Measurements from ENCODE around the gene RPS25.

Gene RPS25

DNA sequence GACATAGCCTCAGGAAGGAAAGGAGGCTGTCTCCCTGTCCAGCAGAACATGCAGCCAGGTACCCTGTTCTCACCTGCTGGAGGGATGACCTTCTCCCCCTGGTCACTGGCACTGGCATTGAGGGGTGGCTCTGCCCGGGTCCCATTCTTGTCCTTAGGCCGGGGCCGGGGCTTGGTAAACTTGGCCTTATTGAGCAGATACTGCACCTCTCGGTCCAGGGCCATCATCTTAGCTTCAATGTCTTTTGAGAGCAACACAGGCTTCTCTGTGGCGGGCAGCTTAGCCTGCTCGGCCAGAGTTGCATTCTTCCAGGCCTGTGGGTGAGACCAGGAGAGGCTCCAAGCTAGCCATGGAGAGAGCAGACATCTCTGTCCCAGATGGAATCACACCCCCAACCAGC, 28.3 kb upstream of the RPS25 start:
- H2AK5ac ChIP-seq (ENCODE audit: low read depth, low read length) = no peak overlapping the region
- no peak overlapping the region for H3K18ac ChIP-seq (ENCODE audit: low read length)
- no peak for DNase-seq (ENCODE audit: low spot score)
- H3K27me3 ChIP-seq (ENCODE audit: control insufficient read depth in 3 of 3, insufficient read depth in 3 of 3, low read depth in 1 of 3, low read length in 3 of 3) = no peaks in the 10 kb centered on the region
- peaks cover 3% of the 10 kb centered on the region for H3K79me1 ChIP-seq (ENCODE audit: low read depth, low read length)
- H4K8ac ChIP-seq (ENCODE audit: low read depth, low read length) = no peak overlapping the region
- H2BK12ac ChIP-seq (ENCODE audit: low read length) = no peak overlapping the region
- no peak overlapping the region for H2BK120ac ChIP-seq (ENCODE audit: low read depth, low read length)
- H3K4me3 ChIP-seq (ENCODE audit: low read length in 2 of 2) = peak overlapping the region in 1 of 2 donors; percentile 19
- no peak overlapping the region for H3K27ac ChIP-seq (replicated peaks; ENCODE audit: low read length)
- H4K91ac ChIP-seq (ENCODE audit: low read depth, low read length, poor library complexity) = no peak overlapping the region
- no peak overlapping the region for H3K23ac ChIP-seq (ENCODE audit: low read depth, low read length, poor library complexity)
- no peaks in the 10 kb centered on the region for H3K9me3 ChIP-seq (replicated peaks in 1 of 2; ENCODE audit: control insufficient read depth in 2 of 2, insufficient read depth in 1 of 2, low read depth in 1 of 2, low read length in 2 of 2)
- no peak overlapping the region for H3K9ac ChIP-seq (ENCODE audit: low read depth, low read length, poor library complexity)
- no peak overlapping the region for H2BK5ac ChIP-seq (ENCODE audit: low read length)
- peak overlapping the region; percentile 15 for H3K14ac ChIP-seq (ENCODE audit: low read length)
- H2BK15ac ChIP-seq (ENCODE audit: low read length) = no peak overlapping the region
- H2AFZ ChIP-seq (ENCODE audit: low read length) = no peak overlapping the region
- peaks cover 53 to 72% of the 10 kb centered on the region in 2 donors for H3K36me3 ChIP-seq (replicated peaks in 1 of 2; ENCODE audit: control insufficient read depth in 2 of 2, insufficient read depth in 2 of 2, low read length in 2 of 2)
- WGBS, 2 donors (ENCODE audit: extremely low coverage in 2 of 2, insufficient read length in 2 of 2, insufficient replicate concordance in 1 of 2) = no CpG with 5 or more reads among the region's 6 CpGs
- H3K4ac ChIP-seq (ENCODE audit: low read length) = no peak overlapping the region
- H3K4me1 ChIP-seq (ENCODE audit: control insufficient read depth in 2 of 2, insufficient read depth in 1 of 2, low read depth in 1 of 2, low read length in 2 of 2) = no peaks in the 10 kb centered on the region
- no peak overlapping the region for H3K4me2 ChIP-seq (ENCODE audit: insufficient read depth, low read length, poor library complexity, severe bottlenecking)

GRCh38 chr11:119044708-119045107, 26.6 kb upstream of the RPS25 start:
- H3K9ac ChIP-seq (ENCODE audit: low read depth, low read length, poor library complexity) = no peak overlapping the region
- H2AK5ac ChIP-seq (ENCODE audit: low read depth, low read length) = no peak overlapping the region
- H3K79me1 ChIP-seq (ENCODE audit: low read depth, low read length) = peaks cover 3% of the 10 kb centered on the region
- H3K14ac ChIP-seq (ENCODE audit: low read length) = no peak overlapping the region
- peaks cover 42 to 54% of the 10 kb centered on the region in 2 donors for H3K36me3 ChIP-seq (replicated peaks in 1 of 2; ENCODE audit: control insufficient read depth in 2 of 2, insufficient read depth in 2 of 2, low read length in 2 of 2)
- DNase-seq (ENCODE audit: low spot score) = no peak
- no peak overlapping the region for H3K4me2 ChIP-seq (ENCODE audit: insufficient read depth, low read length, poor library complexity, severe bottlenecking)
- no peak overlapping the region for H2BK12ac ChIP-seq (ENCODE audit: low read length)
- no peak overlapping the region for H3K23ac ChIP-seq (ENCODE audit: low read depth, low read length, poor library complexity)
- no peak overlapping the region for H2BK15ac ChIP-seq (ENCODE audit: low read length)
- no CpG with 5 or more reads among the region's 6 CpGs for WGBS, 2 donors (ENCODE audit: extremely low coverage in 2 of 2, insufficient read length in 2 of 2, insufficient replicate concordance in 1 of 2)
- H3K9me3 ChIP-seq (replicated peaks in 1 of 2; ENCODE audit: control insufficient read depth in 2 of 2, insufficient read depth in 1 of 2, low read depth in 1 of 2, low read length in 2 of 2) = no peaks in the 10 kb centered on the region
- no peak overlapping the region for H3K4me3 ChIP-seq (ENCODE audit: low read length in 2 of 2)
- H3K18ac ChIP-seq (ENCODE audit: low read length) = no peak overlapping the region
- peaks cover 0 to 2% of the 10 kb centered on the region in 2 donors for H3K4me1 ChIP-seq (ENCODE audit: control insufficient read depth in 2 of 2, insufficient read depth in 1 of 2, low read depth in 1 of 2, low read length in 2 of 2)
- H3K27me3 ChIP-seq (ENCODE audit: control insufficient read depth in 3 of 3, insufficient read depth in 3 of 3, low read depth in 1 of 3, low read length in 3 of 3) = no peaks in the 10 kb centered on the region
- H2BK120ac ChIP-seq (ENCODE audit: low read depth, low read length) = no peak overlapping the region
- no peak overlapping the region for H4K8ac ChIP-seq (ENCODE audit: low read depth, low read length)
- H2BK5ac ChIP-seq (ENCODE audit: low read length) = no peak overlapping the region
- H4K91ac ChIP-seq (ENCODE audit: low read depth, low read length, poor library complexity) = no peak overlapping the region
- no peak overlapping the region for H3K27ac ChIP-seq (replicated peaks; ENCODE audit: low read length)
- no peak overlapping the region for H3K4ac ChIP-seq (ENCODE audit: low read length)
- no peak overlapping the region for H2AFZ ChIP-seq (ENCODE audit: low read length)

DNA sequence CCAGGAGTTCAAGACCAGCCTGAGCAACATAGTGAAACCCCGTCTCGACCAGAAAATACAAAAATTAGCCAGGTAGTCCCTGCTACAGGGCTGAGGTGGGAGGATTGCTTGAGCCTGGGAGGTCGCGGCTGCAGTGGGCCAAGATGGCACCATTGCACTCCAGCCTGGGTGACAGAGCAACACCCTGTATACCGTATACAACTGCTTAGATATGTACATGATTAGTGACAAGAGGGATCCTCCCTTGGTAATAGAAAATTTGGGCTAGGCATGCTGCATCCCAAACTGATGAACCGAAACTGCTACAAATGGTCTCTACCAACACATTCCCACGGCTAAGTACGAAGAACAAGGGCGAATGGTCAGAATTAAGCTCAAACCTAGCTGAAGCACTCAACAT, 24.8 kb upstream of the RPS25 start:
- no peak overlapping the region for H4K91ac ChIP-seq (ENCODE audit: low read depth, low read length, poor library complexity)
- no peak overlapping the region for H3K4ac ChIP-seq (ENCODE audit: low read length)
- no peak overlapping the region for H2AK5ac ChIP-seq (ENCODE audit: low read depth, low read length)
- H3K9ac ChIP-seq (ENCODE audit: low read depth, low read length, poor library complexity) = no peak overlapping the region
- no peak overlapping the region for H3K23ac ChIP-seq (ENCODE audit: low read depth, low read length, poor library complexity)
- H3K9me3 ChIP-seq (replicated peaks in 1 of 2; ENCODE audit: control insufficient read depth in 2 of 2, insufficient read depth in 1 of 2, low read depth in 1 of 2, low read length in 2 of 2) = no peaks in the 10 kb centered on the region
- no peak overlapping the region for H2BK15ac ChIP-seq (ENCODE audit: low read length)
- H3K36me3 ChIP-seq (replicated peaks in 1 of 2; ENCODE audit: control insufficient read depth in 2 of 2, insufficient read depth in 2 of 2, low read length in 2 of 2) = peaks cover 25 to 36% of the 10 kb centered on the region in 2 donors
- no CpG with 5 or more reads among the region's 9 CpGs for WGBS, 2 donors (ENCODE audit: extremely low coverage in 2 of 2, insufficient read length in 2 of 2, insufficient replicate concordance in 1 of 2)
- no peak overlapping the region for H3K4me2 ChIP-seq (ENCODE audit: insufficient read depth, low read length, poor library complexity, severe bottlenecking)
- no peak overlapping the region for H4K8ac ChIP-seq (ENCODE audit: low read depth, low read length)
- no peak overlapping the region for H2BK5ac ChIP-seq (ENCODE audit: low read length)
- H3K4me1 ChIP-seq (ENCODE audit: control insufficient read depth in 2 of 2, insufficient read depth in 1 of 2, low read depth in 1 of 2, low read length in 2 of 2) = peaks cover 0 to 4% of the 10 kb centered on the region in 2 donors
- no peak overlapping the region for H3K14ac ChIP-seq (ENCODE audit: low read length)
- H3K27ac ChIP-seq (replicated peaks; ENCODE audit: low read length) = no peak overlapping the region
- H2AFZ ChIP-seq (ENCODE audit: low read length) = no peak overlapping the region
- peaks cover 3% of the 10 kb centered on the region for H3K79me1 ChIP-seq (ENCODE audit: low read depth, low read length)
- DNase-seq (ENCODE audit: low spot score) = no peak
- H3K18ac ChIP-seq (ENCODE audit: low read length) = no peak overlapping the region
- H3K4me3 ChIP-seq (ENCODE audit: low read length in 2 of 2) = no peak overlapping the region
- no peak overlapping the region for H2BK120ac ChIP-seq (ENCODE audit: low read depth, low read length)
- H2BK12ac ChIP-seq (ENCODE audit: low read length) = no peak overlapping the region
- H3K27me3 ChIP-seq (ENCODE audit: control insufficient read depth in 3 of 3, insufficient read depth in 3 of 3, low read depth in 1 of 3, low read length in 3 of 3) = no peaks in the 10 kb centered on the region

- Histone ChIP-seq H3K18ac (ENCODE audit: low read length) (no peak overlapping the region), H2BK15ac (ENCODE audit: low read length) (no peak overlapping the region), H3K9me3 (replicated peaks in 1 of 2; ENCODE audit: control insufficient read depth in 2 of 2, insufficient read depth in 1 of 2, low read depth in 1 of 2, low read length in 2 of 2) (no peaks in the 10 kb centered on the region), H3K4ac (ENCODE audit: low read length) (no peak overlapping the region), H2BK12ac (ENCODE audit: low read length) (no peak overlapping the region), H3K36me3 (replicated peaks in 1 of 2; ENCODE audit: control insufficient read depth in 2 of 2, insufficient read depth in 2 of 2, low read length in 2 of 2) (peaks cover 17 to 27% of the 10 kb centered on the region in 2 donors), H2BK120ac (ENCODE audit: low read depth, low read length) (no peak overlapping the region), H2BK5ac (ENCODE audit: low read length) (no peak overlapping the region), H4K91ac (ENCODE audit: low read depth, low read length, poor library complexity) (no peak overlapping the region), H4K8ac (ENCODE audit: low read depth, low read length) (no peak overlapping the region), H3K4me2 (ENCODE audit: insufficient read depth, low read length, poor library complexity, severe bottlenecking) (no peak overlapping the region), H2AK5ac (ENCODE audit: low read depth, low read length) (no peak overlapping the region), H3K79me1 (ENCODE audit: low read depth, low read length) (no peaks in the 10 kb centered on the region), H3K27me3 (ENCODE audit: control insufficient read depth in 3 of 3, insufficient read depth in 3 of 3, low read depth in 1 of 3, low read length in 3 of 3) (no peaks in the 10 kb centered on the region), H3K9ac (ENCODE audit: low read depth, low read length, poor library complexity) (no peak overlapping the region), H3K4me1 (ENCODE audit: control insufficient read depth in 2 of 2, insufficient read depth in 1 of 2, low read depth in 1 of 2, low read length in 2 of 2) (peaks cover 0 to 4% of the 10 kb centered on the region in 2 donors), H3K27ac (replicated peaks; ENCODE audit: low read length) (no peak overlapping the region), H3K23ac (ENCODE audit: low read depth, low read length, poor library complexity) (no peak overlapping the region), H3K14ac (ENCODE audit: low read length) (no peak overlapping the region), H3K4me3 (ENCODE audit: low read length in 2 of 2) (no peak overlapping the region), H2AFZ (ENCODE audit: low read length) (no peak overlapping the region)
- no CpG with 5 or more reads among the region's 4 CpGs for WGBS, 2 donors (ENCODE audit: extremely low coverage in 2 of 2, insufficient read length in 2 of 2, insufficient replicate concordance in 1 of 2)
- no peak for DNase-seq (ENCODE audit: low spot score)
Measured at GRCh38 chr11:119041821-119042514, 23.8 kb upstream of the RPS25 start.
